Measurements from ENCODE around the gene KCNMB4. TPM values are rescaled to one million over a fixed set of nuclear protein-coding genes. Genes with fewer than 3 reads are reported as not detected.

KCNMB4 gene
- total and polyA plus RNA-seq, 2 of the 4 experiments (the other 2 are of a cell fraction) = 0.90 to 1.1 TPM

GRCh38 chr12:70436836-70437235 lies 70.7 kb downstream of the KCNMB4 start:
- H2BK15ac ChIP-seq (ENCODE audit: low read depth, low read length) = no peak overlapping the region
- H3K9me1 ChIP-seq (ENCODE audit: insufficient read depth, low read length) = no peaks in the 10 kb centered on the region
- H4K5ac ChIP-seq (ENCODE audit: low read depth, low read length) = no peak overlapping the region
- H3K4ac ChIP-seq (ENCODE audit: low read depth, low read length) = no peak overlapping the region
- H3K9ac ChIP-seq (ENCODE audit: low read depth, low read length) = no peak overlapping the region
- no peak overlapping the region for H2AK9ac ChIP-seq (replicated peaks; ENCODE audit: low read depth, low read length, poor library complexity)
- no peaks in the 10 kb centered on the region for H3K36me3 ChIP-seq (ENCODE audit: control insufficient read depth, insufficient read depth, low read length)
- no peak for TF ChIP-seq RFX5 (IDR thresholded peaks at IDR 0.05; ENCODE audit: low read depth, low read length)
- no peak for TF ChIP-seq USF2 (IDR thresholded peaks at IDR 0.05; ENCODE audit: low read depth, low read length)
- no peak overlapping the region for H4K91ac ChIP-seq (ENCODE audit: insufficient read depth, low read depth, low read length)
- H3K9me3 ChIP-seq (ENCODE audit: control insufficient read depth, insufficient read depth, low read length) = no peaks in the 10 kb centered on the region
- CTCF ChIA-PET = no interaction called here
- in situ Hi-C loops (cut with MboI; ENCODE audit: low sequenced_read_pairs) = no loop called here
- BruUV-seq (replicated peaks) = no TSS peak
- H3K27ac ChIP-seq (ENCODE audit: insufficient read depth, low read length) = no peak overlapping the region
- no peaks in the 10 kb centered on the region for H4K20me1 ChIP-seq (ENCODE audit: insufficient read depth, low read length)
- intact Hi-C loops (cut with micrococcal nuclease) = no loop called here
- H3K4me1 ChIP-seq (ENCODE audit: control insufficient read depth, insufficient read depth, low read length) = no peaks in the 10 kb centered on the region
- no peak overlapping the region for H2BK120ac ChIP-seq (ENCODE audit: low read depth, low read length)
- DNase-seq = no peak
- no peak overlapping the region for H3K14ac ChIP-seq (replicated peaks; ENCODE audit: low read depth, low read length)
- no peak overlapping the region for H3K4me3 ChIP-seq (ENCODE audit: insufficient read depth, low read depth, low read length)
- no peak overlapping the region for H2BK5ac ChIP-seq (ENCODE audit: low read depth, low read length, poor library complexity, severe bottlenecking)
- POLR2A ChIA-PET (ENCODE audit: unreplicated experiment) = no interaction called here
- no peak overlapping the region for H2BK20ac ChIP-seq (ENCODE audit: low read depth, low read length)
- no peak for ATAC-seq (ENCODE audit: low read depth)
- no peaks in the 10 kb centered on the region for H3K79me1 ChIP-seq (ENCODE audit: low read depth in 1 of 2, low read length in 2 of 2)
- H3K4me2 ChIP-seq (ENCODE audit: low read depth, low read length) = no peak overlapping the region
- H4K8ac ChIP-seq (ENCODE audit: low read depth in 2 of 2, low read length in 2 of 2) = no peak overlapping the region
- no peak overlapping the region for H3K56ac ChIP-seq (ENCODE audit: extremely low read depth, insufficient read depth, low read length)
- no peak overlapping the region for H3K18ac ChIP-seq (ENCODE audit: low read depth, low read length)
- no peak overlapping the region for H3K23ac ChIP-seq (ENCODE audit: low read depth, low read length)
- H3K27me3 ChIP-seq (ENCODE audit: control insufficient read depth, insufficient read depth, low read length) = no peaks in the 10 kb centered on the region
- H2AFZ ChIP-seq (replicated peaks; ENCODE audit: low read length, poor library complexity) = no peak overlapping the region
- H2AK5ac ChIP-seq (ENCODE audit: low read depth, low read length) = no peak overlapping the region
- dilution Hi-C loops (cut with HindIII; ENCODE audit: low sequenced_read_pairs, unreplicated experiment) = no loop called here
